ENCODE measurements around the gene SMIM15. TPM values are rescaled to one million over a fixed set of nuclear protein-coding genes. Genes with fewer than 3 reads are reported as not detected.

Gene SMIM15
- total and polyA plus RNA-seq, 2 of the 13 experiments (the other 11 are each of a cell fraction or from before 2014, with no cell fraction given): 12.7 to 58.2 TPM

GRCh38 chr5:61162010-61162831, at the start of gene SMIM15 (continued):
- TF ChIP-seq ZBTB25 (CRISPR knock-in tag; IDR thresholded peaks at IDR 0.05) (no peak; the same call in 1 of the 2 replicates), GTF2F1 (IDR thresholded peaks at IDR 0.05; ENCODE audit: low read length) (0 out of 2 replicates have a peak, but pooled peaks have one; percentile 33), ZNF343 (CRISPR knock-in tag; IDR thresholded peaks at IDR 0.05) (0 out of 2 replicates have a peak, but pooled peaks have one; percentile 29), FOXO4 (CRISPR knock-in tag; conservative IDR thresholded peaks at IDR 0.05) (no peak), ISX (CRISPR knock-in tag; conservative IDR thresholded peaks at IDR 0.05) (no peak), MAX (IDR thresholded peaks at IDR 0.05) (peak; percentile 61), ZBED4 (CRISPR knock-in tag; IDR thresholded peaks at IDR 0.05; ENCODE audit: borderline replicate concordance) (peak; percentile 84; the same call in 1 of the 2 replicates), FOXJ3 (CRISPR knock-in tag; IDR thresholded peaks at IDR 0.05; ENCODE audit: borderline replicate concordance) (no peak; the same call in 1 of the 2 replicates), ZNF547 (CRISPR knock-in tag; IDR thresholded peaks at IDR 0.05) (no peak), ZZZ3 (CRISPR knock-in tag; IDR thresholded peaks at IDR 0.05; ENCODE audit: borderline replicate concordance) (no peak; the same call in 1 of the 2 replicates), NFYB (CRISPR knock-in tag; IDR thresholded peaks at IDR 0.05) (no peak), GZF1 (CRISPR knock-in tag; IDR thresholded peaks at IDR 0.05) (no peak), TOE1 (CRISPR knock-in tag; IDR thresholded peaks at IDR 0.05) (no peak), ZMAT3 (CRISPR knock-in tag; conservative IDR thresholded peaks at IDR 0.05) (no peak; the same call in 1 of the 2 replicates), ZNF512B (CRISPR knock-in tag; IDR thresholded peaks at IDR 0.05; ENCODE audit: borderline replicate concordance) (0 out of 2 replicates have a peak, but pooled peaks have one; percentile 24), YY1 (IDR thresholded peaks at IDR 0.05; ENCODE audit: insufficient read depth, insufficient replicate concordance, low read depth, low read length) (peak; percentile 93)
- TF ChIP-seq, protein P1, sequence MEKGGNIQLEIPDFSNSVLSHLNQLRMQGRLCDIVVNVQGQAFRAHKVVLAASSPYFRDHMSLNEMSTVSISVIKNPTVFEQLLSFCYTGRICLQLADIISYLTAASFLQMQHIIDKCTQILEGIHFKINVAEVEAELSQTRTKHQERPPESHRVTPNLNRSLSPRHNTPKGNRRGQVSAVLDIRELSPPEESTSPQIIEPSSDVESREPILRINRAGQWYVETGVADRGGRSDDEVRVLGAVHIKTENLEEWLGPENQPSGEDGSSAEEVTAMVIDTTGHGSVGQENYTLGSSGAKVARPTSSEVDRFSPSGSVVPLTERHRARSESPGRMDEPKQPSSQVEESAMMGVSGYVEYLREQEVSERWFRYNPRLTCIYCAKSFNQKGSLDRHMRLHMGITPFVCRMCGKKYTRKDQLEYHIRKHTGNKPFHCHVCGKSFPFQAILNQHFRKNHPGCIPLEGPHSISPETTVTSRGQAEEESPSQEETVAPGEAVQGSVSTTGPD (CRISPR knock-in tag; IDR thresholded peaks at IDR 0.05): no peak
